RPMI8226 (cell line): ENCODE data around the gene ADSL.
"Not testable (repeated sequence)": the region's sequence is repeated elsewhere in the genome, so short reads cannot be mapped to it uniquely, and the experiment has no call there.

ENCODE experiments used
- DNase-seq: peaks from one replicate; pipeline ENCODE4 v3.0.0-alpha.2; 2015

ADSL gene

DNA sequence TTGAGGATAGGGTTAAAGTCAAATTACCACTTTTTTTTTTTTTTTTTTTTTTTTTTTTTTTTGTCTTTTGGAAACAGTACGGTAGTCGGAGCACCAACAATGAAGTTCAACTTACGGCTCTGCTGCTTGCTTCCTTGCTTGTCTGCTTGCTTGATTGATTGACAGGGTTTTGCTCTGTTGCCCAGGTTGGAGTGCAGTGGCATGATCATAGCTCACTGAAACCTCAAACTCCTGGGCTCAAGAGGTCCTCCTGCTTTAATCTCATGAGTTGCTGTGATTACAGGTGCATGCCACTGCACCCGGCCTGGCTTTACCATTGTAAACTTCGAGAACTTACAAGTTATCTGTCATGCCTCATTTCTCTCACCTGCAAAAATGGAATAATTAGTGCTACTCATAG is 29.8 kb downstream of the ADSL start:
- no peak for DNase-seq

DNA sequence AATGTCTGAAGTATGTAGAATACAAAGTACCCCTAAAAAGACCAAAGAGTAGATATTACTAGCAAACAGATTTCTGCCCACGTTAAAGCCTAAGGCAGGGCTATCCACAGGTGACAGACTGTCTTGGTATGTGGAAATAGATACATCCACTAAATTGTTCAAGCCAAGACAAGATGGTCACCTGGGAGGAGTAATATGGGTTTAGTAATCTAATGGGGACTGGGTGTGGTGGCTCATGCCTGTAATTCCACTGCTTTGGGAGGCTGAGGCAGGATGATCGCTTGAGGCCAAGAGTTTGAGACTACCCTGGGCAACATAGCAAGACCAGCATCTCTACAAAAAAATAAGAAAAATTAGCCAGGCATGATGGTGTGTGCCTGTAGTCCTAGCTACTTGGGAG is 31.6 kb downstream of the ADSL start:
- no peak for DNase-seq

DNA sequence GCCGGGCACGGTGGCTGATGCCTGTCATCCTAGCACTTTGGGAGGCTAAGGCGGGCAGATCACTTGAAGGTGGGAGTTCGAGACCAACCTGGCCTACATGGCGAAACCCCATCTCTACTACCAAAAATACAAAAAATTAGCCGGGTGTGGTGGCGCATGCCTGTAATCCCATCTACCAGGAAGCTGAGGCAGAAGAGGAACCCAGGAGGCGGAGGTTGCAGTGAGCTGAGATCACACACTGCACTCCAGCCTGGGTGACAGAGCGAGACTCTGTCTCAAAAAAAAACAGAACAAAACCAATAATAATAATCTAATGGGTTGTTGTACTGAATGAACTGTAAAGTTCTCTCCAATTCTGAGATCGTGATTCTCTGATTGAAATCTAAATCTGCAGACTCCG is 32.1 kb downstream of the ADSL start:
- not testable (repeated sequence) for DNase-seq

DNA sequence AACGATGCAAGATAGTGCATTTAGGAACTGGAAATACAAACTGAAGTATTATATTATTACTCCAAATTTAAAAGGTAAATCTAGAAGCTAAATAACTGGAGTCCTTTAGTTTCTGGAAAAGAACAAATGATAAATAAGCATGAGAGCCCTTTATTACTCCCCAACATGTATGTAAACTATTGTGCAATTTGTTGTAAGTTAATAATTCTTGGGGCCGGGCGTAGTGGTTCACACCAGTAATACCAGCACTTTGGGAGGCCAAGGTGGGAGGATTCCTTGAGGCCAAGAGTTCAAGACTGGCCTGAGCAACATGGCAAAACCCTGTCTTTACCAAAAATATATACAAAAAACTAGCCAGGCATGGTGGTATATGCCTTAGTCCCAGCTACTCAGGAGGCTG is 35.2 kb downstream of the ADSL start:
- DNase-seq, result no peak

DNA sequence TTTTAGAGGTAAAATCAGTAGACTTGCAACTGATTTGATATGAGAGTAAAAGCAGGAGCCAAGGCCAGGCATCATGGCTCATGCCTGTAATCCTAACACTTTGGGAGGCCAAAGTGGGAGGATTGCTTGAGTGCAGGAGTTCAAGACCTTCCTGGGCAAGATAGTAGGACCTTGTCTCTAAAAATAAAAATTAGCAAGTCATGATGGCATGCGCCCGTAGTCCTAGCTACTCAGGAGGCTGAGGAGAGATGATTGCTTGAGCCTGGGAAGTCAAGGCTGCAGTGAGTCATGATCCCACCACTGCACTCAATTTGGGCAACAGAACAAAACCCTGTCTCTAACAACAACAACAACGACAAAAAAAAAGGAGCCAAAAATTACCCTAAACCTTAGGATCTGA is 37.6 kb downstream of the ADSL start:
- DNase-seq, result no peak

DNA sequence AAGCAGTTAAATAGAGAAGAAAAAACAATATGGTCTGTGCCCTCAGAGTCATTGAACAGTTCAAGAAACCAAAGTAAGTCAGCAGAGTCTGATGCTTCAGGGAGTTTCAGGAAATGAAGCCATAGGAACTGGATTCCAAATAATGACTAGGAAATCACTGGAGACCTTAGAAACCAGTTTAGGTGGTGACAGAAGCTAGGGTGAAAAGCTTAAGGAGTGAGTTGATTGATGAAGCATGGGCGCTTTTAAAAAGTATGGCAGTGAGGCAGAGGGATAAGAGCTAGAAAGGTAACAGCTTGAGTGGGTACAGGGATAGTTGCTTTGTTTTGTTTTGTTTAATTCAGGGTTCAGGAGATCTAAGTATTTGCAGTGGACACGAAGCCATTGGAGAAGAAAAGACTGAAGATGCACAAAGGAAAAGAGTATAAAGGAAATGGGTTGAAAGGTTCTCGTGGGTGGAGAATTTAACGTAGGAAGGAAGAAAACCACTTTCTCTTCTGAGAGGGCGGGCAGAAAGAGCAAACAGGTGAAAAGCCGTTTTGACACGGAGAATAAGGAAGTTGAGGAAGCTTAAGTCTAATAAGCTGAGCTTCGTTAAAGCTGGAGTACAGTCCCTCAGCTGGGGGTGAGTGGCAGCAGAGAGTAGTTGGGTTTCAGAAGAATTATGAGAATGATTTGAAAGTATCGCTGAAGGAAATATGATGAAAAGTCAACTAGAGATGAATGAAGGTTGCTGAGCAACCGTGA is 38.9 kb downstream of the ADSL start:
- peak; percentile 63 for DNase-seq

DNA sequence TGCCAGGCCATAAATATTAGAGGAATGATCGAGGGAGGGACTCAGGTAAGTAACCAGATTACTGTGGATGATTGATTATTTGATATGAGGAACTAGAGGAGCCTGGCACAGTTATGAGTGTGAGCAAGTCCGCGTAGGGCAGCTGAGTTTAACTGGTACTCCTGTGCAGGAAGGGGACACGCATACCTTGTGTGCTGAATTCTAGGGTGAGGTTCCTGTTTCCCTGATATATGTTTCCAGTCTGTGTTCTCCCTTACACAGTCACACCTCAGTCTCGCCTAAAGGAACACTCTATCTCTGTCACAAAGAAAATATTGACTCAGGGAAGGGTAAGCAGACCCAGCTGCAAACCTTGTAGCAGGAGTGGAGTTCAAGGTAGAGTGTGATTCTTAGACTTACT is 41.4 kb downstream of the ADSL start:
- DNase-seq, result no peak

DNA sequence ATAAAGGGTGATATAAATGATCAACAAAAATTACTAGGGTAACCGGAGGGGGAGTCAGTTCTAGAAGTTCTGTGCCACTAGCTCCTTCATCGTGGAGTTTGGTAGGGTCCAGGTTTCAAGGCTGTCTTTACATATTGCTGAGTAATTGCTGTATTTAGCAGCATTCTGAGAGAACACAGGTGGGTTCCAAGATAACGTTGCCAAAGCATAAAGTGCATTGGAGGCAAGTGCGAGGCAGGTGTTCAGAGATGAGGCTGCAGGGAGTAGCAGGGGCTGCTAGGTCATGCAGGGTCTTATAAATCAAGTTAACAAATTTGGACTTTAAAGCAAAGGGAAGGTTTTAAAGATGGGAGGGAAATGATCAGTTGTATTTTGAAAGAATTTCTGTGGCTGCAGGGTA is 41.9 kb downstream of the ADSL start:
- no peak for DNase-seq

DNA sequence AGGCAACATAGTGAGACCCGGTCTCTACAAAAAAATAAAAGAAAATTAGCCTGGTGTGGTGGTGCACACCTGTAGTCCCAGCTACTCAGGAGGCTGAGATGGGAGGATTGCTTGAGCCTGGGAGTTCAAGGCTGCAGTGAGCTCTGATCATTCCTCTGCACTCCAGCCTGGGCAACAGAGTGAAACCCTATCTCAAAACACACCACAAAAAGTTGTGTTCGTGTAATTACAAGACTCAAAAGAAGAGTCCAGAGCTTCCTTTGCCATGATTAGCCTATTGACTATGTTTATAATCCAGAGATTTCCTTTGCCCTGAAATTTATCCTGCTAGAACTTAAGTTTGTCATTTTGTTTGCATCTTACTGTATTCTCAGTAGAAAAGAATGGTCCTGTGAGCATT is 45.1 kb downstream of the ADSL start:
- DNase-seq, result no peak

DNA sequence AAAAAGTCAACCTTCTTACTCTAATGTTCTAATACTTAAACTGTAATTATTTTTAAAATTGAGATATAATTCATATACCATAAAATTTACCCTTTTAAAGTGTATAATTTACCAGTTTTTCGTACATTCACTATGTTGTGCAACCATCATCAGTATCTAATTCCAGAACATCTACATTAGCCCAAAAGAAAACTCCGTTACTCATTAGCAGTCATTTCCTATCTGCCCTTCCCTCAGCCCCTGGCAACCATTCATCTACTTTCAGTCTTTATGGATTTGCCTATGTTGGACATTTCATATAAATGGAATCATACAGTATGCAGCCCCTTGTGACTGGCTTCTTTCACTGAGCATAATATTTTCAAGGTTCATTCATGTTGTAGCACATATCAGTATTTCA is 46.3 kb downstream of the ADSL start:
- DNase-seq, result no peak

DNA sequence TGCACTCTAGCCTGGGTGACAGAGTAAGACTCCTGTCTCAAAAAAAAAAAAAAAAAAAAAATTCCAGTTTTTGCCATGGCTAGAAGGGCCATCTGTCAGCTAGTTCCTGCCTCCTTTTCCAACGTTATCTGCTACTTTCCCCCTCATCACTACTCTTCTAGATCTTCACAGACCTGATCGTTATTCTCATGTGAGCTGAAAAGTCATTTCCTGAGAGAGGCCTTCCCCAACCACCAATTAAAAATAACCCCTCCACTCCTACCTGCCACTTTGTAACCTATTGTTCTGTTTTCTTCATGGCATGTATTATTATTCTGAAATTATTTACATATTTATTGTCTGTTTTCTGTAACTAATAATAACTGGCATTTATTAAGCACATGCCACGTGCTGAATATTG is 48.3 kb downstream of the ADSL start:
- no peak for DNase-seq

DNA sequence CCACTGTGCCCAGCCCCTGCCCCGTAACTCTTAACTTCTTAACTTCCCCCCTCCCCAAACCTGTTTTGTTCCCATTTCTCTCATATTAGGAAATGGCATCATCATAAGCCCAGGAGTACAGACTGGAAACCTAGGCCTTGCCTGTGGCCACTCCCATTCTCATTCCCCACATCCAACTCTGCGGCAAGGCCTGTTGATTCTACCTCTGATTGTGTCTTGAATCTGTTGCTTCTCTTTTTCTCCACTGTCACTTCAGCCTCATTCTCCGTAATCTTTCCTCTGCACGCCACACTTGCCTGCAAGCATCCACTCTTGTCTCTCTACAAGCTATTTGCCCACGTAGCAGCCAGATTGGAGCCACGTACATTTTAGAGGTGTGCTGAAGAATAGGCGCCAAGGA is 49.3 kb downstream of the ADSL start:
- no peak for DNase-seq

DNA sequence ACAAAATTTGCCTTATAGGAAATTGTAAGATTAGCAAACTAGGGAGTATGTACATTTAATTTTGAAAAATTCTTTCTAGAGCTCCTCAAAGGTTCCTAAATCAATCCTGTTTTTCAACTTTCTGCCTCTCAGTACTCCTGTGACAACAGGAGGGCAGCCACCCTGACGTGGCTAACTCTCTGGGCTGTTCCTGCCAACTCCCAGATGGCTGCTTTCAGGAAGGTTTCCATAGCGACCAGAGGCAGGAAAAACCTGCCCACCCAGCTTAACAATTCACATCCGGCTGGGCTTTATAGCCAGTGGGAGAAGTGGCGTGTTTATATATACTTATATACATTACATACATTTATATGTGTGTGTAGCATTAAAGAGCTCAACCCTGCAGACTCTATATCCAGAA is 50.6 kb downstream of the ADSL start:
- no peak for DNase-seq

DNA sequence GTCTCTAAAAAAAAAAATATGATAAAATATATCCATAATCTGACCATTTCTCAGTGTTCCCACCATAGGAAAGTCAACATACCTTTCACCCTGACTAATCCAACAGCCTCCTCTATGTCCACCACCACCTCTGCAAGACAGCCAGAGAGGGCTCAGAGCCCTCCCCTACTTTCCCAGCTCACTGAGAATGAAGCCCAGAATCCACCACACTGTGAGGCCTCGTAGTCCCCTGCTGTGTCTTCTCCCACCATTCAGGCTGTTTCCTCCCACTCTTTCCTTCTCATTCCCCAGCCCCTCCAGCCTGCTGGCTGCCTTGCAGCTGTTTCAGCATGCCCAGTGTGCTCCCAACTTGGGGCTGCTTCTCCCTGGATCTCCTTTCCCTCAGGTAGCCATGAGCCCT is 51.1 kb downstream of the ADSL start:
- DNase-seq, result no peak

DNA sequence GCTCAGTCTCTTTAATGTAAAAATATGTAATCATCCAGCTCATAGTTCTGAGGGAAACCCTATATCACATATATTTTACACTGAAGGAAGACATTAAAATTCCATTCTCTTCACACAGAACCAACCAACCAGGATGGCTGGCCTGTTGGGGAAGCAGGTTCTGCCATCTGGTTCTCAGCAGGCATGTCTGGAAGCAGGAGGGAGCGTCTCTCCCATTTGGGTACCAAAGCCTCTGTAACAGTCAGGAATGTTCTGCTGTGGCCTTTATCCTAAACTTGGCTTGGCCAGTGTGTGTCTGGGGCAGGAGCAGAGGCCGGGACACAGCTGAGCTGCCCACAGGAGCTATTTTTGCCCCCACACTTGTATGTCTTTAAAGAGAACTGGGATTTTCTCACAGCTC is 53.3 kb downstream of the ADSL start:
- DNase-seq, result no peak

DNA sequence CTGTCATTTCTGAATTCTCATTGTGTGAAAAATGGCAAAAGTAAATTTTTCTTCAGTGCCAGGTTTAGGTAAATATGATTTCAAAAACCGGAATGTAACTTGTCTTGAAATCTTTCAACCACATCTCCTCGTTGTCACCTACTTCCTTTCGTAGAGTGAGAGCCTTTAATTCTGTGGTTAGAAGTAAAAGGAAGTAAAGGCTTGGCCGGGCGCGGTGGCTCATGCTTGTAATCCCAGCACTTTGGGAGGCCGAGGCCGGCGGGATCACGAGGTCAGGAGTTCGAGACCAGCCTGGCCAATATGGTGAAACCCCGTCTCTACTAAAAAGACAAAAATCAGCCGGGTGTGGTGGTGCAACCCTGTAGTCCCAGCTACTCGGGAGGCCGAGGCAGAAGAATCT is 53.9 kb downstream of the ADSL start:
- DNase-seq, result no peak

DNA sequence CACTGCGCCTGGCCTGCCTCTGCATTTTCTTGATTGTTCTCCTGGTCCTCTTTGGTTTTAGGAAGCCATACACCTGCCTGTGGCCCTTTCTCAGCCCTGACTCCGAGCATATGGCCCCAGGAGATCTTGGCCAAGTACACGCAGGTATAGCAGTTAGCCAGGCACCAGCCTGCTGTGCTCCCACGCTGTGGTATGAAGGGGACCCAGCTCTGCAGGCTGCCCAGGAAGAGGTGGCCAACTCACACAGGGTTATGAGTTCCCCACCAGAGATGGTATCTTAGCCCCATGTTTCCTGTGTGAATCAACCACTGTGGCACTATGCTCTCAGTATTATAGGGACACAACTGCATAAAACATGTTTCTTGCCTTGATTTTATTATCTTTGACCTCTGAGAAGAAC is 55.2 kb downstream of the ADSL start:
- no peak for DNase-seq

DNA sequence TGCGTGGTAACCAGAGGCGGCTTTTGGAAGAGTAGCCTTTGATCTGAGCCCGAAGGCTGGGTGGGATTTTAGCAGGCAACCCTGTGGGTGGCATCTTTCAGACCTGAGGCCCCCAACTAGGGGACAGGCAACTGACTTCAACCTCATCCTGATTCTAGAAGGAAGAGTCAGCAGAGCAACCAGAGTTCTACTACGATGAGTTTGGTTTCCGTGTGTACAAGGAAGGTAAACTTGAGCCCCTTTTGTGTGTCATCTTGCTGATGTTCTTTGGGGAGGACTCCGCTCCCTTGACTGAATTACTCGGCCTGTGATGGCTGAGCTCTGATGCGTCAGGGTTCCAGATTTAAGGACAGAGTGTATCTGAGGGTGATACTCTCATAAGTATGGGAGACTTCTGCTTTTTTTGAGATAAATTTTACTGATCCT is 55.7 kb downstream of the ADSL start:
- no peak for DNase-seq

DNA sequence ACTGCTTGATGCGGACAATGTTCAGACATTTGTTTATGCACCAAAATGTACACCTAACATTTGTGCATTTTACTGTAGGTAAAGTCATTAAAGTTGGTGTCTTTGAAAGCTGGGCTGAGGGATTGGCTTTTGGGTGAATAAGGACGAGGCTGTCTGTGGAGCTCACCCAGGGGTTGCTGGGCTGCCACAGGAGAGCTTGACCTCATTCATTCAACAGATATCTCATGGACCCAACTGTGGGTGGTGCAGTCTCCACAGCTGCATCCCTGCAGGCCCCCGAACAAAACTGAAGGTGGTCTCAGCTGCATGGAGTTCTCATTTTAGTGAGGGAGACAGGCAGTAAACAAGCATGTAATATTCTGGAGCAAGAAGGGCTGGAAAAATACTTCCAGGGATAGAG is 56.8 kb downstream of the ADSL start:
- DNase-seq, result no peak

DNA sequence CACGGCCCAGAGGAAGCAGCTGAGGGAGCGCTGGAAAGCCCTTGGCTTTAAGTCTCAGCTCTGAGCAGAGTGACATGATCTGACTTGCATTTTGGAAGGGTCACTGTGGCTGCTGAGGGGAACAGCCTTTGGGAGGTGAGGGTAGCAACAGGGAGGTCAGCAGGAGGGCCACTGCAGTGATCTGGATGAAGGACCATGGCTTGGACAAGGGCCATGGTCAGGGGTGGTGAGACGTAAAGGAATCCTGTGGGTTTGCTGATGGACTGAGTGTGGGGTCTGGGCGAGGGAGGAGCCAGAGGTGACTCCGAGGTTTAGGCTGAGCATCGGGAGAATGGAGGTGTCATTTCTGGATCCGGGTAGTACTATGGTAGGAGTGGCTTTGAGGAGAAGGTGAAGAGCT is 57.4 kb downstream of the ADSL start:
- no peak for DNase-seq

DNA sequence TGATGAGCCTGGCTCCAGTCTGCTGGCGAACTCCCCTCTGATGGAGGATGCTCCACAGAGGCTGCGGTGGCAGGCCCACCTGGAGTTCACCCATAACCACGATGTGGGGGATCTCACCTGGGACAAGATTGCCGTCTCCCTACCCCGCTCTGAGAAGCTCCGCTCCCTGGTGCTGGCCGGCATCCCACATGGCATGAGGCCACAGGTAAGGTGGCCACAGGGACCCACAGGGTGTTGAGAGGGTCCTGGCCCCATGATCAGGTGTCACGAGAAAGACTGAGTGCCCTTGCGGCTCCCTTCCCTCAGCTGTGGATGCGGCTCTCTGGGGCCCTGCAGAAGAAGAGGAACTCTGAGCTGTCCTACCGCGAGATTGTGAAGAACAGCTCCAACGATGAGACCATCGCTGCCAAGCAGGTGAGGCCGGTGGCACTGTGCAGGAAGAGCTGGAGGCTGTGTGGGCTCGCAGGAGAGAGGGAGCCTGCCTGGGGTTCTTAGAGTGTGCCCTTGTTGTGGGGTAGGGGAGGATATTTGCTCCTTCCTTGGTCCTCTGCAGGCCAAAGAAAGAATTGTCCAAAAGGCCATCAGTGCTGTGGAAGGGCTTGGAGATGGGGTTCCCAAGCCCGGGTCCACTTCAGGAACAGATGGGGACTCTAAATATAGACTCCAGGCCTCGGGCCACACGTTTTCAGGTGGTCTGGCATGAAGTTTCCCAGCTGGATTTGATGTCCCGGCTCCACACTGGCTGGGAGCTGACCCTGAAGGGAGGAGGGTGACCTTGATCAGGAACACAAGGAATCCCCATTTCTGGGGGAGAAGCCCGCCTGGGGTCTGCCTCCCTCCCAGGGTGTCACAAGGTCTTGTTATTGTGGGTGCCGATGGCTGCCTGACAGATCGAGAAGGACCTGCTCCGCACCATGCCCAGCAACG is 58.2 kb downstream of the ADSL start:
- no peak for DNase-seq

DNA sequence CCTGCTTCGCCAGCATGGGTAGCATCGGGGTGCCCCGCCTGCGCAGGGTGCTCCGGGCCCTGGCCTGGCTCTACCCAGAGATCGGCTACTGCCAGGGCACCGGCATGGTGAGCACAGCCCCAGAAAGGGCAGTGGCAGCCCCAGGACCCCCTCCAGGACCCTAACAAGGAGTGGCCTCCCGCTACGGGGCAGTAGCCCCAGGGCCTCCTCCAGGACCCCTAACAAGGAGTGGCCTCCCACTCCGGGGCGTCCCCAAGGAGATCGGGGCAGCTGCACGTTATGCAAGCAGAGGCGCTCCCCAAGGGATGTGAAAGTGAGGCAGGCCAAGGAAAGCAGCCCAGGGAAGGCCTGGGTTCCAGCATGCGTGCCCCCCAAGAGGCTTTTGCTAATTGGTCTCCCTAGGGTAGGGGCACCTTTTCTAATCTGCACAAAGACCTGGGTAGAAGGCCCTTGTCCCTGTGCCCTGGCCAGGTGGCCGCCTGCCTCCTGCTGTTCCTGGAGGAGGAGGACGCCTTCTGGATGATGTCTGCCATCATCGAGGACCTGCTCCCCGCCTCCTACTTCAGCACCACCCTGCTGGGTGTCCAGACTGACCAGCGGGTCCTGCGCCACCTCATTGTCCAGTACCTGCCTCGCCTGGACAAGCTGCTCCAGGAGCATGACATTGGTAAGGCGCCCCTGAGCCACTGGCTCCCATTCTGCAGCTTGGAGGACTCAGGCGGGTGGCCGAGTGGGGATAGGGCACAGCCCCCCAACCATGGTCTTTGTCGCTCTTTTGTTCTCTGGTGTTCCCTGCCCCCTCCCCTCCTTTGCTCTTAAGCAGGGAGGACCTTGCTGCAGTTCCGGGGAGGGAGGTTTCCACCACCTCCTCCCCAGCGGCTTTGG is 59.1 kb downstream of the ADSL start:
- no peak for DNase-seq
